ENCODE data around the gene CALD1. TPM values are rescaled to one million over a fixed set of nuclear protein-coding genes. Genes with fewer than 3 reads are reported as not detected.
A peak's percentile ranks its signal among the peaks of the same experiment; 100 is the strongest.

CALD1 gene
- total and polyA plus RNA-seq, 4 donors: 48.0 to 226 (median 95.2) TPM

DNA sequence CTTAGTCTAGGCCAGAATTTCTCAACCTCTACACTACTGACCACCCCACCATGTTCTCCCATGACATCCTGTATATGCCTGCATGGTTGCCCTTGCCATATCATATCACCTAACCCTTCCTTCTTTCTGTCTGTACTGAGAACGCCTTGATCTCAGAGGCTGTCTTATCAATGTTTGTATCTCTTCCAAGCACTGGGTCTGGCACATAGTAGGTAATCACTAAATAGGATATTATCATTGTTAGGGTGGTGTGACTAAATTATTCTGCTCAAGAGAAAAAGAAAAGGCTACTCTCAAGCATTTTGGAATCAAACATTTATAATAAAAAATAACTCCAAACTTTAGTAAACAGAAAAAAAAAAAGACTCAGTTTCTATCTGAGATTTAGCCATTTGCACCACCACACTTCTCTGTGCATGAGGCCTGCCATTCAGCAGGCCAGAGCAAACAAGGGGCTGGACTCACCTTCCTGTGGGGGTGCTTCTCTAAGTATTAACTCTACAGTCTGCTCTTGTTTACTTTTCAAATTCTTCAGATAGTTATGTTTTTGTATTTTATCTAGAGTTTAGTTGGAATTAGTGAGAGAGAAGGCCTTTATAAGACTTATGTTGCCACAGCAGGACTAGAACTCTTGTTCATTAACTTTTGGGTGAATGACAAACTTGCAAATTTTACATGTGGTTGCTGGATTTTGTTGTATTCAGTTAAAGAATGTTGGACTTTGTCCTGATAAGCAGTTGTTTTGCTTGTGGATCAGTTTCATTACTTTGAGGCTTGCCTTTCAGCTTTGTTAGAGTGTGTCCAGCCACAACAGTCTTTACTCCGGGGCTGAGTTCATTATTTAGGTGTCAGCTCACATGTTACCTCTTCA is 212.3 kb downstream of the CALD1 start (continued):
- TF ChIP-seq, protein P1, sequence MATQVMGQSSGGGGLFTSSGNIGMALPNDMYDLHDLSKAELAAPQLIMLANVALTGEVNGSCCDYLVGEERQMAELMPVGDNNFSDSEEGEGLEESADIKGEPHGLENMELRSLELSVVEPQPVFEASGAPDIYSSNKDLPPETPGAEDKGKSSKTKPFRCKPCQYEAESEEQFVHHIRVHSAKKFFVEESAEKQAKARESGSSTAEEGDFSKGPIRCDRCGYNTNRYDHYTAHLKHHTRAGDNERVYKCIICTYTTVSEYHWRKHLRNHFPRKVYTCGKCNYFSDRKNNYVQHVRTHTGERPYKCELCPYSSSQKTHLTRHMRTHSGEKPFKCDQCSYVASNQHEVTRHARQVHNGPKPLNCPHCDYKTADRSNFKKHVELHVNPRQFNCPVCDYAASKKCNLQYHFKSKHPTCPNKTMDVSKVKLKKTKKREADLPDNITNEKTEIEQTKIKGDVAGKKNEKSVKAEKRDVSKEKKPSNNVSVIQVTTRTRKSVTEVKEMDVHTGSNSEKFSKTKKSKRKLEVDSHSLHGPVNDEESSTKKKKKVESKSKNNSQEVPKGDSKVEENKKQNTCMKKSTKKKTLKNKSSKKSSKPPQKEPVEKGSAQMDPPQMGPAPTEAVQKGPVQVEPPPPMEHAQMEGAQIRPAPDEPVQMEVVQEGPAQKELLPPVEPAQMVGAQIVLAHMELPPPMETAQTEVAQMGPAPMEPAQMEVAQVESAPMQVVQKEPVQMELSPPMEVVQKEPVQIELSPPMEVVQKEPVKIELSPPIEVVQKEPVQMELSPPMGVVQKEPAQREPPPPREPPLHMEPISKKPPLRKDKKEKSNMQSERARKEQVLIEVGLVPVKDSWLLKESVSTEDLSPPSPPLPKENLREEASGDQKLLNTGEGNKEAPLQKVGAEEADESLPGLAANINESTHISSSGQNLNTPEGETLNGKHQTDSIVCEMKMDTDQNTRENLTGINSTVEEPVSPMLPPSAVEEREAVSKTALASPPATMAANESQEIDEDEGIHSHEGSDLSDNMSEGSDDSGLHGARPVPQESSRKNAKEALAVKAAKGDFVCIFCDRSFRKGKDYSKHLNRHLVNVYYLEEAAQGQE (IDR thresholded peaks at IDR 0.05): peak; percentile 60
- peak in 1 of 2 donors; percentile 24 for TF ChIP-seq RXRA (IDR thresholded peaks at IDR 0.05)

DNA sequence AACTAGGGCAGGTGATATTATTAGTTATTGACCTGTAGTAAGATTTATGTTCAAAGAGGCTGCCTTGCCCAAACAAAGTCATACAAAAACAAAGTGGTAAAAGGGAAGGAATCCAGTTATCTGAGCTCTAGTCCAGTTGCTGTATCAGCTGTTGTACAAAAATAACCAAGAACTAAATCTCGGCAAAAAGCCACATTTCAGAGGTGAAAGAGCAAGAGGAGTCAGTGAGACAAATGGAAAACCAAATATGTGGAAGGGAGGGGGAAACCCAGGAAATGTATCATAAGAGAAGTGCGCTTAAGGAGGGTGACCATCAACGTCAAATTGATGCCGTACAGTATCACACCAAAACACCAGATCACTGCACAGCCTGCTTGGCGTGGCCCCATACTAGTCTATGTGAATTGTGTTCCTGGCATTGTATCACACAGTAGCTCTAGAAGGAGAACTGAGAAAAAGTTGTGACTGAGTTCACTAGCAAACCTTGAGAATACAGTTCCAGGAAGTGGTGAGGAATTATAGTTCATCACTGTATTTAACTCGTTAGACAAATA is 213.3 kb downstream of the CALD1 start:
- 56% methylated on average over 6 of the region's 6 CpGs for WGBS
- TF ChIP-seq EGR1 (IDR thresholded peaks at IDR 0.05; ENCODE audit: low read depth in 2 of 2) (no peak), HNF4A (conservative IDR thresholded peaks at IDR 0.05) (no peak), RXRA (IDR thresholded peaks at IDR 0.05) (peak; percentile 56 to 64), FOXA1 (IDR thresholded peaks at IDR 0.05) (no peak), TAF1 (conservative IDR thresholded peaks at IDR 0.05) (no peak), SP1 (IDR thresholded peaks at IDR 0.05) (peak; percentile 55), NR2F2 (IDR thresholded peaks at IDR 0.05) (peak; percentile 80), GABPA (IDR thresholded peaks at IDR 0.05 in 1 of 2, conservative IDR thresholded peaks at IDR 0.05 in 1 of 2) (no peak), JUND (IDR thresholded peaks at IDR 0.05) (peak in 1 of 2 donors; percentile 20), YY1 (IDR thresholded peaks at IDR 0.05) (peak; percentile 22), FOXA2 (IDR thresholded peaks at IDR 0.05) (no peak), HNF4G (IDR thresholded peaks at IDR 0.05) (no peak), RAD21 (IDR thresholded peaks at IDR 0.05) (peak; percentile 9 to 37)
- TF ChIP-seq, protein P2, sequence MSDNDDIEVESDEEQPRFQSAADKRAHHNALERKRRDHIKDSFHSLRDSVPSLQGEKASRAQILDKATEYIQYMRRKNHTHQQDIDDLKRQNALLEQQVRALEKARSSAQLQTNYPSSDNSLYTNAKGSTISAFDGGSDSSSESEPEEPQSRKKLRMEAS (IDR thresholded peaks at IDR 0.05): no peak
- TF ChIP-seq, protein P3, sequence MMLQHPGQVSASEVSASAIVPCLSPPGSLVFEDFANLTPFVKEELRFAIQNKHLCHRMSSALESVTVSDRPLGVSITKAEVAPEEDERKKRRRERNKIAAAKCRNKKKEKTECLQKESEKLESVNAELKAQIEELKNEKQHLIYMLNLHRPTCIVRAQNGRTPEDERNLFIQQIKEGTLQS (IDR thresholded peaks at IDR 0.05): no peak
- TF ChIP-seq, protein P4, sequence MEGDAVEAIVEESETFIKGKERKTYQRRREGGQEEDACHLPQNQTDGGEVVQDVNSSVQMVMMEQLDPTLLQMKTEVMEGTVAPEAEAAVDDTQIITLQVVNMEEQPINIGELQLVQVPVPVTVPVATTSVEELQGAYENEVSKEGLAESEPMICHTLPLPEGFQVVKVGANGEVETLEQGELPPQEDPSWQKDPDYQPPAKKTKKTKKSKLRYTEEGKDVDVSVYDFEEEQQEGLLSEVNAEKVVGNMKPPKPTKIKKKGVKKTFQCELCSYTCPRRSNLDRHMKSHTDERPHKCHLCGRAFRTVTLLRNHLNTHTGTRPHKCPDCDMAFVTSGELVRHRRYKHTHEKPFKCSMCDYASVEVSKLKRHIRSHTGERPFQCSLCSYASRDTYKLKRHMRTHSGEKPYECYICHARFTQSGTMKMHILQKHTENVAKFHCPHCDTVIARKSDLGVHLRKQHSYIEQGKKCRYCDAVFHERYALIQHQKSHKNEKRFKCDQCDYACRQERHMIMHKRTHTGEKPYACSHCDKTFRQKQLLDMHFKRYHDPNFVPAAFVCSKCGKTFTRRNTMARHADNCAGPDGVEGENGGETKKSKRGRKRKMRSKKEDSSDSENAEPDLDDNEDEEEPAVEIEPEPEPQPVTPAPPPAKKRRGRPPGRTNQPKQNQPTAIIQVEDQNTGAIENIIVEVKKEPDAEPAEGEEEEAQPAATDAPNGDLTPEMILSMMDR (IDR thresholded peaks at IDR 0.05; ENCODE audit: low read depth, low read length, missing input control): no peak
- TF ChIP-seq, protein P5, sequence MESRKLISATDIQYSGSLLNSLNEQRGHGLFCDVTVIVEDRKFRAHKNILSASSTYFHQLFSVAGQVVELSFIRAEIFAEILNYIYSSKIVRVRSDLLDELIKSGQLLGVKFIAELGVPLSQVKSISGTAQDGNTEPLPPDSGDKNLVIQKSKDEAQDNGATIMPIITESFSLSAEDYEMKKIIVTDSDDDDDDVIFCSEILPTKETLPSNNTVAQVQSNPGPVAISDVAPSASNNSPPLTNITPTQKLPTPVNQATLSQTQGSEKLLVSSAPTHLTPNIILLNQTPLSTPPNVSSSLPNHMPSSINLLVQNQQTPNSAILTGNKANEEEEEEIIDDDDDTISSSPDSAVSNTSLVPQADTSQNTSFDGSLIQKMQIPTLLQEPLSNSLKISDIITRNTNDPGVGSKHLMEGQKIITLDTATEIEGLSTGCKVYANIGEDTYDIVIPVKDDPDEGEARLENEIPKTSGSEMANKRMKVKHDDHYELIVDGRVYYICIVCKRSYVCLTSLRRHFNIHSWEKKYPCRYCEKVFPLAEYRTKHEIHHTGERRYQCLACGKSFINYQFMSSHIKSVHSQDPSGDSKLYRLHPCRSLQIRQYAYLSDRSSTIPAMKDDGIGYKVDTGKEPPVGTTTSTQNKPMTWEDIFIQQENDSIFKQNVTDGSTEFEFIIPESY (IDR thresholded peaks at IDR 0.05): no peak
- TF ChIP-seq, protein P1 (IDR thresholded peaks at IDR 0.05): no peak
- no peak overlapping the region for H3K4me3 ChIP-seq (ENCODE audit: low read depth in 1 of 3, low read length in 3 of 3)
- H3K4me1 ChIP-seq (ENCODE audit: control insufficient read depth in 4 of 4, insufficient read depth in 4 of 4, low read length in 3 of 4): peaks cover 3 to 29% (median 17%) of the 10 kb centered on the region in 4 donors
- H3K27ac ChIP-seq (ENCODE audit: low read depth in 1 of 2, low read length in 2 of 2): peak overlapping the region; percentile 5 to 47
- DNase-seq (ENCODE audit: low spot score): no peak
- H3K9ac ChIP-seq (ENCODE audit: low read depth in 1 of 2, low read length in 2 of 2): no peak overlapping the region
- no peaks in the 10 kb centered on the region for H3K9me3 ChIP-seq (ENCODE audit: control insufficient read depth in 4 of 4, low read length in 3 of 4)
- no peaks in the 10 kb centered on the region for H3K27me3 ChIP-seq (ENCODE audit: control insufficient read depth in 4 of 4, insufficient read depth in 4 of 4, low read length in 3 of 4)
- H3K36me3 ChIP-seq (ENCODE audit: control insufficient read depth in 4 of 4, insufficient read depth in 3 of 4, low read depth in 1 of 4, low read length in 3 of 4): peaks cover 0 to 6% (median 2%) of the 10 kb centered on the region in 4 donors
